BLaER1 (cell line): Measurements from ENCODE around the gene IRX5.

Experiments used
- H3K27ac ChIP-seq: shearing (Covaris generic); formaldehyde crosslinking; 2 replicates; pipeline ENCODE4 v1.8.1; 2022
- H3K27me3 ChIP-seq: shearing (Covaris generic); formaldehyde crosslinking; 2 replicates; pipeline ENCODE4 v1.8.1; 2022
- H3K36me3 ChIP-seq: shearing (Covaris generic); formaldehyde crosslinking; 2 replicates; pipeline ENCODE4 v1.8.1; 2022
- H3K4me1 ChIP-seq: shearing (Covaris generic); formaldehyde crosslinking; 2 replicates; pipeline ENCODE4 v1.8.1; 2022
- H3K4me2 ChIP-seq: shearing (Covaris generic); formaldehyde crosslinking; 2 replicates; pipeline ENCODE4 v1.8.1; 2022
- H3K4me3 ChIP-seq: shearing (Covaris generic); formaldehyde crosslinking; 2 replicates; pipeline ENCODE4 v1.8.1; 2022
- H3K9ac ChIP-seq: shearing (Covaris generic); formaldehyde crosslinking; 2 replicates; pipeline ENCODE4 v1.8.1; 2022
- H3K9me3 ChIP-seq: shearing (Covaris generic); formaldehyde crosslinking; 2 replicates; pipeline ENCODE4 v1.8.1; 2022
- H4K20me1 ChIP-seq: shearing (Covaris generic); formaldehyde crosslinking; 2 replicates; pipeline ENCODE4 v1.8.1; 2022
- Cebpa-rat ChIP-seq: shearing (Covaris generic); IDR thresholded peaks from 2 replicates; pipeline ENCODE4 v1.8.1; 2022

Gene IRX5

DNA sequence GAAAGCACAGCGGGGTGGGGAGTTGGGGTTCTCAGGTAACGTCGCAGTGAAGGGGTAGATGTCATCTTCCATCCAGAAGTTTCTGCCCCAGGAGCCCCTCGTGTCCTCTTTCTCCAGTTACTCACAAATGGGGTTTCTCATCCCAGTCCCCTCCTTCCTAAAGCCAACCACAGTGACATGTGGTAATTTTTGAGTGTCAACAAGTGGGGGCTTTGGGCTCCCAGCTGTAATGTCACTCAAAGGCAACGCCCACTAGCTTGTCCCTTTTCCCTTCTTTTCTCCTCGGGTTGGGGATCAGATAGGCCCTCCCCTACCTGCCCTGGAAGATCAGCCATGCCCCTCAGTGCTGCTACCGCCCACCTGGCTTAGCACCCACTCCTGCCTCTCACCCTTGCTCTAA lies 14.4 kb downstream of the IRX5 start:
- no peak overlapping the region for H3K9ac ChIP-seq
- H4K20me1 ChIP-seq: peaks cover 8% of the 10 kb centered on the region; the same call in 1 of the 2 replicates
- no peak overlapping the region for H3K27ac ChIP-seq
- no peak for TF ChIP-seq Cebpa-rat
- no peak overlapping the region for H3K4me3 ChIP-seq
- peaks cover 29% of the 10 kb centered on the region for H3K27me3 ChIP-seq
- H3K9me3 ChIP-seq: no peaks in the 10 kb centered on the region
- no peaks in the 10 kb centered on the region for H3K36me3 ChIP-seq
- no peaks in the 10 kb centered on the region for H3K4me1 ChIP-seq
- no peak overlapping the region for H3K4me2 ChIP-seq

GRCh38 chr16:54946909-54947308 lies 16.2 kb downstream of the IRX5 start:
- no peaks in the 10 kb centered on the region for H4K20me1 ChIP-seq
- no peaks in the 10 kb centered on the region for H3K36me3 ChIP-seq
- H3K9ac ChIP-seq: no peak overlapping the region
- H3K4me3 ChIP-seq: no peak overlapping the region
- peaks cover 12% of the 10 kb centered on the region for H3K27me3 ChIP-seq
- no peak overlapping the region for H3K4me2 ChIP-seq
- H3K27ac ChIP-seq: no peak overlapping the region
- no peak for TF ChIP-seq Cebpa-rat
- no peaks in the 10 kb centered on the region for H3K4me1 ChIP-seq
- H3K9me3 ChIP-seq: no peaks in the 10 kb centered on the region

DNA sequence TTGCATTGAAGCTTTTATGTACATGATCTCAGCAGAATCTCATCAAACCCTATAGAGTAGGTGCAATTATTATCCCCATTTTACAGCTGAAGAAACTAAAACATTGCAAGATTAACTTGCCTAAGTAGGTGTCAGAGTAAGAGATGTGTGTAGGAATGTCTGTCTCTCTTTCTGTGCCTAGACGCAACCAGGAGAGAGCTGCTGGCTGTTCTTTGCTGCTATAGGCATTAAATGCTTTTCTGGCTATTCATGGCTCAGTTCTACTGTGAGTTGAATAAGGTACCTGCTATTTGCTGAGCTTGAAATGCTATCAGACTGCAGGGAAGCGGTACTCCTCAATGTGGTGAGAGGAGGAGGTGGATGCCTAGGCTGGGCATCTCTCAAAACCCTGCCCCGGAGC lies 17.0 kb downstream of the IRX5 start:
- H4K20me1 ChIP-seq: no peaks in the 10 kb centered on the region
- peaks cover 5% of the 10 kb centered on the region; the same call in 1 of the 2 replicates for H3K27me3 ChIP-seq
- no peaks in the 10 kb centered on the region for H3K9me3 ChIP-seq
- H3K4me1 ChIP-seq: no peaks in the 10 kb centered on the region
- no peaks in the 10 kb centered on the region for H3K36me3 ChIP-seq
- no peak overlapping the region for H3K27ac ChIP-seq
- TF ChIP-seq Cebpa-rat: no peak
- H3K4me3 ChIP-seq: no peak overlapping the region
- no peak overlapping the region for H3K4me2 ChIP-seq
- H3K9ac ChIP-seq: no peak overlapping the region

DNA sequence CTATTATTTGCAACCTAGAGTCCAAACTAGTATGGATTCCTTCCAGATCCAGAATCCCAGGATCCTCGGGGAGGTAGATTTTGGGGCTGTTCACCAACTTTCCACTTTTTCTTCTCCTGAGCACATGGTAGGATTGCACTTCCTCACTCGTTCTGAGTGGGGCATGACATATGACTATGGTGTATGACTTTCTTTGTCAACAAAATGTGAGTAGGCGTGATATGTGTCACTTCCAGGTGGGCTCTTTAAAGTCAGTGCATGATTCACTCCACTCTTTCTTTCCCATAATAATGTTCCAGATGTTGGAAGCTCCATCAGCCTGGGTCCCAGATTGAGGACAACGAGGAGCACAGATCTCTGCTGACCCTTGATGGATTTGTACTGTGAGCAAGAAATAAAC lies 21.5 kb downstream of the IRX5 start:
- Histone ChIP-seq H3K27me3 (no peaks in the 10 kb centered on the region), H3K9ac (no peak overlapping the region), H4K20me1 (no peaks in the 10 kb centered on the region), H3K36me3 (no peaks in the 10 kb centered on the region), H3K4me2 (no peak overlapping the region), H3K27ac (no peak overlapping the region), H3K4me1 (no peaks in the 10 kb centered on the region), H3K9me3 (no peaks in the 10 kb centered on the region), H3K4me3 (no peak overlapping the region)
- TF ChIP-seq Cebpa-rat: no peak

GRCh38 chr16:54953461-54953860 lies 22.8 kb downstream of the IRX5 start:
- no peaks in the 10 kb centered on the region for H3K4me1 ChIP-seq
- no peak overlapping the region for H3K27ac ChIP-seq
- TF ChIP-seq Cebpa-rat: no peak
- H3K27me3 ChIP-seq: no peaks in the 10 kb centered on the region
- H3K4me3 ChIP-seq: no peak overlapping the region
- H4K20me1 ChIP-seq: no peaks in the 10 kb centered on the region
- H3K9me3 ChIP-seq: no peaks in the 10 kb centered on the region
- no peaks in the 10 kb centered on the region for H3K36me3 ChIP-seq
- no peak overlapping the region for H3K9ac ChIP-seq
- no peak overlapping the region for H3K4me2 ChIP-seq

- Histone ChIP-seq H3K27ac (no peak overlapping the region), H3K4me1 (no peaks in the 10 kb centered on the region), H3K9me3 (no peaks in the 10 kb centered on the region), H3K36me3 (no peaks in the 10 kb centered on the region), H3K4me3 (no peak overlapping the region), H3K4me2 (no peak overlapping the region), H4K20me1 (no peaks in the 10 kb centered on the region), H3K9ac (no peak overlapping the region), H3K27me3 (no peaks in the 10 kb centered on the region)
- TF ChIP-seq Cebpa-rat: no peak
Measured at GRCh38 chr16:54954220-54954619, 23.6 kb downstream of the IRX5 start.

- no peaks in the 10 kb centered on the region for H4K20me1 ChIP-seq
- no peak for TF ChIP-seq Cebpa-rat
- H3K27me3 ChIP-seq: no peaks in the 10 kb centered on the region
- no peak overlapping the region for H3K4me3 ChIP-seq
- no peaks in the 10 kb centered on the region for H3K4me1 ChIP-seq
- no peak overlapping the region for H3K27ac ChIP-seq
- no peaks in the 10 kb centered on the region for H3K36me3 ChIP-seq
- H3K9ac ChIP-seq: no peak overlapping the region
- no peaks in the 10 kb centered on the region for H3K9me3 ChIP-seq
- H3K4me2 ChIP-seq: no peak overlapping the region
Measured at GRCh38 chr16:54955757-54956156, 25.1 kb downstream of the IRX5 start.

GRCh38 chr16:54957403-54958166 lies 26.9 kb downstream of the IRX5 start:
- no peak for TF ChIP-seq Cebpa-rat
- Histone ChIP-seq H3K9me3 (no peaks in the 10 kb centered on the region), H3K4me1 (no peaks in the 10 kb centered on the region), H3K27me3 (no peaks in the 10 kb centered on the region), H4K20me1 (no peaks in the 10 kb centered on the region), H3K9ac (no peak overlapping the region), H3K4me3 (no peak overlapping the region), H3K27ac (no peak overlapping the region), H3K36me3 (no peaks in the 10 kb centered on the region), H3K4me2 (no peak overlapping the region)

GRCh38 chr16:54962045-54962444 lies 31.4 kb downstream of the IRX5 start:
- Histone ChIP-seq H4K20me1 (no peaks in the 10 kb centered on the region), H3K27ac (no peak overlapping the region), H3K4me1 (no peaks in the 10 kb centered on the region), H3K36me3 (no peaks in the 10 kb centered on the region), H3K9me3 (no peaks in the 10 kb centered on the region), H3K9ac (no peak overlapping the region), H3K4me3 (no peak overlapping the region), H3K4me2 (no peak overlapping the region), H3K27me3 (no peaks in the 10 kb centered on the region)
- TF ChIP-seq Cebpa-rat: no peak

DNA sequence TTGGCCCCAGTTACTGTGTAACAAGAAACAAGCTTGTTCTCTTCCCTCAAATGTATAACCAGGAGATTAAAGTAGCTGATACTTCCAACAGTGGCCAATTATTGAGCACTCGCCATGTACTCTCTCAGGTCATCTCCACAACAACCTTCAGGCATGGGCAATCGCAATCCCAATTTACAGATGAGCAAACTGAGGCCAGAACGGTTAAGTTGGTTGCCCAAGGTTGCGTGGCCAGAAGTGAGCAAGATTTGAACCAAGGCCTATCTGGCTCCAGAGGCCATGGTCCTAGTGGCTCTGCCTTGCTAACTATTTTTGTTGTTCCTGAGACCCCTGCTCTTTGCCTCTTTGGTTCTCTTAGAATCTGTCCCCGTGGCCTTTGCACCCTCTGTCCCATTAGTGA lies 33.6 kb downstream of the IRX5 start:
- TF ChIP-seq Cebpa-rat: no peak
- Histone ChIP-seq H3K4me2 (no peak overlapping the region), H3K27me3 (no peaks in the 10 kb centered on the region), H3K36me3 (no peaks in the 10 kb centered on the region), H4K20me1 (no peaks in the 10 kb centered on the region), H3K9me3 (no peaks in the 10 kb centered on the region), H3K4me1 (no peaks in the 10 kb centered on the region), H3K27ac (no peak overlapping the region), H3K4me3 (no peak overlapping the region), H3K9ac (no peak overlapping the region)

DNA sequence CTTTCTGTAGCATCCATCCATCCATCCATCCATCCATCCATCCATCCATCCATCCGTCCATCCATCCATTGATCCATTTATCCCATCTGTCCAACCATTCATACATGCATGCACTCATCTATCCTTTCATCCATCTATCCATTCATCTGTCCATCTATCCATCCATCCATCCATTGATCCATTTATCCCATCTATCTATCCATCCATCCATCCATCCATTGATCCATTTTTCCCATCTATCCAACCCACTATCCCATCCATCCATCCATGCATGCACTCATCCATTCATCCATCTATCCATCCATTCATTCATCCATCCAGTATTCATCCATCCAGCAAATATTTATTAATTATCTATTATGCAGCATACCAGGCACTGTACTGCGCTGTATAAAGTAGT lies 34.8 kb downstream of the IRX5 start:
- Histone ChIP-seq H3K4me3 (no peak overlapping the region), H3K27ac (no peak overlapping the region), H3K36me3 (no peaks in the 10 kb centered on the region), H3K4me2 (no peak overlapping the region), H3K4me1 (no peaks in the 10 kb centered on the region), H3K9me3 (no peaks in the 10 kb centered on the region), H3K27me3 (no peaks in the 10 kb centered on the region), H4K20me1 (no peaks in the 10 kb centered on the region), H3K9ac (no peak overlapping the region)
- no peak for TF ChIP-seq Cebpa-rat
